GM12892 (cell line): Measurements from ENCODE around the gene SPEF1.

Source experiments
- POLR2A ChIP-seq: IDR thresholded peaks from 2 replicates; pipeline ENCODE4 v1.6.1; 2011; ENCODE audit warnings: low read depth, low read length, control low read depth
- POLR2AphosphoS5 ChIP-seq: IDR thresholded peaks from 2 replicates; pipeline ENCODE4 v1.6.1; 2011; ENCODE audit warnings: low read depth, low read length, control low read depth

GRCh38 chr20:3745686-3746173, 35.5 kb downstream of the SPEF1 start:
- TF ChIP-seq POLR2AphosphoS5, result no peak
- TF ChIP-seq POLR2A, result no peak
